DOHH2 (cell line): ENCODE results near the gene PPFIBP2.

Source experiments
- CTCF ChIP-seq: fragments of 200-600 bp; sonication (generic); IDR thresholded peaks from one replicate; pipeline ENCODE4 v1.5.1; 2014; ENCODE audit warnings: antibody characterized with exemption, mild to moderate bottlenecking, low read depth, low read length; ENCODE audit not compliant: poor library complexity, severe bottlenecking
- EZH2phosphoT487 ChIP-seq: fragments of 200-600 bp; sonication (generic); IDR thresholded peaks from 2 replicates; pipeline ENCODE4 v1.6.1; 2017; ENCODE audit warnings: borderline replicate concordance, mild to moderate bottlenecking, antibody characterized with exemption, low read length, moderate library complexity, mixed read lengths

- TF ChIP-seq CTCF (no peak), EZH2phosphoT487 (no peak)
Observed at GRCh38 chr11:7570938-7571521, 57.2 kb downstream of the PPFIBP2 start.
